Choroid plexus epithelial cell (primary cell): ENCODE data around the gene USP21.

ENCODE experiments used
- DNase-seq: peaks from one replicate; pipeline ENCODE4 v3.0.0-alpha.2; 2010; ENCODE audit warnings: low read depth
- H3K4me3 ChIP-seq: 2 replicates; pipeline ENCODE4 v1.5.1; 2011; ENCODE audit warnings: low read depth, mild to moderate bottlenecking, control low read depth, low read length, moderate library complexity
- TF ChIP-seq, protein P1 (sequence below): conservative IDR thresholded peaks from 2 replicates; pipeline ENCODE4 v1.5.1; 2011; ENCODE audit warnings: low read depth, mild to moderate bottlenecking, control low read depth, inconsistent platforms, low read length, moderate library complexity

Gene USP21

GRCh38 chr1:161198194-161198896 is 39.0 kb downstream of the USP21 start:
- peak overlapping the region; percentile 53 for H3K4me3 ChIP-seq
- DNase-seq, result peak; percentile 50

DNA sequence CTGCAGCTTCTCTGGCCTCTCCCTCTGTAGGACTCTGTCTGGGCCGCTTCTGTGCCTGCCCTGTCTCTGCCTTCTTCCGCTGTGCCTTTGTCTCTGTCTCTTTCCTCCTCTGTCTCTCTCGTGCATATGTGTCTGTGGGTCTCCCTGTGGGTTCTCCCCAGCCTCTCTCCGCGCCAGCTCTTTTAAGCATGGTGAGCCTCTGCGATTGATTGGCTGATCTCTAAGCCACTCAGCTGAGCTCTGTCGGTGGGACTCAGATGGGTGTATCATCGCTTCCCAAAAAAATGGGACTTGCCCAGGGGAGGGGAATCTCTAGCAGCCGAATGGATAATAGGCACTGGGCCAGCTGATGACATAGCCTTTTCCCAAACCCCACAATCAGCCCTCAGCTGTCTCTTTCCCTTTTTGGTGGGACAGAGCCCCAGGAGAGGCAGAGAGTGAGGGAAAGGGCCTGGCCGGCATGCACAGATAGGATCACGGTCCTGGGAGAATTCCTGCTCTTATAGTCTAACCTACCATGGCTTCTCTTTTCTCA is 39.7 kb downstream of the USP21 start, which contains the start of gene ADAMTS4:
Gene ADAMTS4 (minus strand): TSS at position 158 of the 535 bp plus-strand sequence. CDS start 427 bp downstream, outside the sequence.
- DNase-seq, result peak; percentile 77
- H3K4me3 ChIP-seq, result peak within 1 kb of the TSS; percentile 53
- TF ChIP-seq, protein P1, sequence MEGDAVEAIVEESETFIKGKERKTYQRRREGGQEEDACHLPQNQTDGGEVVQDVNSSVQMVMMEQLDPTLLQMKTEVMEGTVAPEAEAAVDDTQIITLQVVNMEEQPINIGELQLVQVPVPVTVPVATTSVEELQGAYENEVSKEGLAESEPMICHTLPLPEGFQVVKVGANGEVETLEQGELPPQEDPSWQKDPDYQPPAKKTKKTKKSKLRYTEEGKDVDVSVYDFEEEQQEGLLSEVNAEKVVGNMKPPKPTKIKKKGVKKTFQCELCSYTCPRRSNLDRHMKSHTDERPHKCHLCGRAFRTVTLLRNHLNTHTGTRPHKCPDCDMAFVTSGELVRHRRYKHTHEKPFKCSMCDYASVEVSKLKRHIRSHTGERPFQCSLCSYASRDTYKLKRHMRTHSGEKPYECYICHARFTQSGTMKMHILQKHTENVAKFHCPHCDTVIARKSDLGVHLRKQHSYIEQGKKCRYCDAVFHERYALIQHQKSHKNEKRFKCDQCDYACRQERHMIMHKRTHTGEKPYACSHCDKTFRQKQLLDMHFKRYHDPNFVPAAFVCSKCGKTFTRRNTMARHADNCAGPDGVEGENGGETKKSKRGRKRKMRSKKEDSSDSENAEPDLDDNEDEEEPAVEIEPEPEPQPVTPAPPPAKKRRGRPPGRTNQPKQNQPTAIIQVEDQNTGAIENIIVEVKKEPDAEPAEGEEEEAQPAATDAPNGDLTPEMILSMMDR, result no peak

More at GRCh38 chr1:161198194-161198896, 39.0 kb downstream of the USP21 start:
- TF ChIP-seq, protein P1, result no peak

GRCh38 chr1:161199506-161200139 is 40.3 kb downstream of the USP21 start:
- H3K4me3 ChIP-seq, result no peak overlapping the region
- DNase-seq, result no peak
- TF ChIP-seq, protein P1, result no peak

- H3K4me3 ChIP-seq, result no peak overlapping the region
- no peak for DNase-seq
Measured at GRCh38 chr1:161200421-161200991, 41.2 kb downstream of the USP21 start.

DNA sequence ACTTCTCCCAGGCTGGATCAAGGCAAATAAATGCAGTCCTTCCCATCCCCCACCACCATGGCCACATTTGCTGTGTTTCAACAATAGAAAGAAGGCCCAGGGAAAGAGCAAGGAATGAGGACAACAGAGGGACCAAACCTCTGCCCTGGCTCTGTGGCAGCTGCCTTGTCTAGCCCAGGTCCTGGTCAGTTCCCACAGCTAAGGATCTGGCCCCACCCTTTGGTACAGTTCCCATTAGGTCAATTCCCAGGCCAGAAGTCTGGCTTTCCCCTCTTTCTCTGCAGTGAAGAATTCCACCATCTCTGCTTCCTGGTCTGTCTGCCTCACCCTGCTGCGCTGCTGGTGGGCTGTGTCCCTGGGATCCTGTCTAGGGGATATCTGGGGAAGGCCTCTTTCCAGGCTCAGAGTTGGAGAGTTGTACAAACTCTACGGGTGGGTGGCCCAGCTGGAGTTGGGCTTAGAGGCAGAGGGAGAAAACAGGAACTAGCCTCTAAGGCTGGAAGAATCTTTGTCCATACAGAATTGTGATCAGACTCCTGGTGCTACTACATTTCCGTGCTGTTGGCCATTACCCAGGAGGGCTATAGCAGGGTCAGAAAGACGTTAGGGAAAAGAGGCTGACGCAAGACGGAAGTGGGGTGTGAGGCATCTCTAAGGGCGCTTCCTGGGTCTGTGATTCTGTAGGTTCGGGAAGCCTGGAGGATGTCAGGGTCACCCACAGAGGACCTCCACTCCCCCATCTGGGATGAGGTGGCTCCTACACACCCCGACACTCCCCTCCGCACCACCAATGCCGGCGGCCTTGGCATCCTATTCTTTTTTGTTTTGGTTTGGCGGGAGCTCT is 41.9 kb downstream of the USP21 start:
- TF ChIP-seq, protein P1, result no peak
- peak; percentile 78 for DNase-seq
- peak overlapping the region; percentile 92 for H3K4me3 ChIP-seq

More at GRCh38 chr1:161200421-161200991, 41.2 kb downstream of the USP21 start:
- TF ChIP-seq, protein P1, result no peak
